Peyer's patch (tissue), 4 donors: ENCODE measurements around the gene NFYC. TPM values are rescaled to one million over a fixed set of nuclear protein-coding genes. Genes with fewer than 3 reads are reported as not detected.
A peak's percentile ranks its signal among the peaks of the same experiment; 100 is the strongest.

Source experiments
- DNase-seq, 3 donors: peaks; one replicate each; pipeline ENCODE4 v3.0.0-alpha.2; 2017 to 2019
- H3K27ac ChIP-seq, 4 donors: fragments of 200-600 bp; sonication (generic); one replicate each; pipeline ENCODE4 v1.5.1; 2016 to 2019
- H3K27me3 ChIP-seq, 2 donors: fragments of 200-600 bp; sonication (generic); one replicate each; pipeline ENCODE4 v1.5.1; 2019
- H3K36me3 ChIP-seq, 3 donors: fragments of 200-600 bp; sonication (generic); one replicate each; pipeline ENCODE4 v1.5.1; 2016 to 2019
- H3K4me1 ChIP-seq, 4 donors: fragments of 200-600 bp; sonication (generic); one replicate each; pipeline ENCODE4 v1.5.1; 2016 to 2019
- H3K4me3 ChIP-seq, 4 donors: fragments of 200-600 bp; sonication (generic); 1 replicate in 3 of 4; 2 replicates in 1 of 4; pipeline ENCODE4 v1.5.1; 2016 to 2019; ENCODE audit warnings: mild to moderate bottlenecking in 1 of 4
- H3K9me3 ChIP-seq, 4 donors: fragments of 200-600 bp; sonication (generic); one replicate each; pipeline ENCODE4 v1.5.1; 2016 to 2019; ENCODE audit warnings: mild to moderate bottlenecking in 1 of 4
- POLR2A ChIP-seq, 2 donors: fragments of 450-650 bp; IDR thresholded peaks; one replicate each; pipeline ENCODE4 v1.5.1; 2017; ENCODE audit warnings: antibody characterized with exemption in 2 of 2, mild to moderate bottlenecking in 2 of 2, moderate library complexity in 2 of 2
- total RNA-seq, 4 donors: library from RNA; depleted of rRNA; stranded (reverse); fragments of >200 nt; gene quantifications; one replicate each; pipeline ENCODE4 v1.1.0, GENCODE V29; 2016
- TF ChIP-seq, protein P1 (sequence below), 6 experiments: fragments of 450-650 bp in 4 of 6; fragments of 200-600 bp in 2 of 6; sonication (generic) in 1 of 6; IDR thresholded peaks; one replicate each; pipeline ENCODE4 v1.5.1; 2017 to 2019; ENCODE audit warnings: antibody characterized with exemption in 6 of 6, mild to moderate bottlenecking in 3 of 6, moderate library complexity in 1 of 6

The NFYC gene
- total RNA-seq, 4 donors from 2014 or later, result 53.1 to 122 (median 65.0) TPM

DNA sequence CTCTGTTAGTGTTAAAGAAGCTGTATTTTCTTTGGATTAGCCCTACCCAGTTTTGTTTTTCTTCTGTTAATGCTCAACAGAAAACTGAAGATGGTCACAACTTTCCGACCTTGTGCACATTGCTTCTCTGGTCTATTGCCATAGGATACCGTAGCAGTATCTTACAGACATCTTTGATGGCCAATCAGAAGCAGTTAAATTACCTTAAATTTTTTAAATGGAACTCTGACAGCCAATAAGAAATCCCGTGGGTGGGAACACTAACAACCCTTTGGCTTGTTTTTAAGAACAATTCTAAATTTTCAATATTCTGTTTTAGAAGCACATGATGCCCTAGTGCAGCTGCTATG, 17.2 kb downstream of the NFYC start:
- TF ChIP-seq POLR2A (IDR thresholded peaks at IDR 0.05), result no peak
- TF ChIP-seq, protein P1, sequence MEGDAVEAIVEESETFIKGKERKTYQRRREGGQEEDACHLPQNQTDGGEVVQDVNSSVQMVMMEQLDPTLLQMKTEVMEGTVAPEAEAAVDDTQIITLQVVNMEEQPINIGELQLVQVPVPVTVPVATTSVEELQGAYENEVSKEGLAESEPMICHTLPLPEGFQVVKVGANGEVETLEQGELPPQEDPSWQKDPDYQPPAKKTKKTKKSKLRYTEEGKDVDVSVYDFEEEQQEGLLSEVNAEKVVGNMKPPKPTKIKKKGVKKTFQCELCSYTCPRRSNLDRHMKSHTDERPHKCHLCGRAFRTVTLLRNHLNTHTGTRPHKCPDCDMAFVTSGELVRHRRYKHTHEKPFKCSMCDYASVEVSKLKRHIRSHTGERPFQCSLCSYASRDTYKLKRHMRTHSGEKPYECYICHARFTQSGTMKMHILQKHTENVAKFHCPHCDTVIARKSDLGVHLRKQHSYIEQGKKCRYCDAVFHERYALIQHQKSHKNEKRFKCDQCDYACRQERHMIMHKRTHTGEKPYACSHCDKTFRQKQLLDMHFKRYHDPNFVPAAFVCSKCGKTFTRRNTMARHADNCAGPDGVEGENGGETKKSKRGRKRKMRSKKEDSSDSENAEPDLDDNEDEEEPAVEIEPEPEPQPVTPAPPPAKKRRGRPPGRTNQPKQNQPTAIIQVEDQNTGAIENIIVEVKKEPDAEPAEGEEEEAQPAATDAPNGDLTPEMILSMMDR (IDR thresholded peaks at IDR 0.05), result no peak
- H3K36me3 ChIP-seq, result no peaks in the 10 kb centered on the region
- peak overlapping the region; percentile 31 to 58 (median 45) for H3K4me3 ChIP-seq
- H3K27me3 ChIP-seq, result no peaks in the 10 kb centered on the region
- no peaks in the 10 kb centered on the region for H3K9me3 ChIP-seq
- no peak for DNase-seq
- peak overlapping the region; percentile 68 to 76 (median 74) for H3K27ac ChIP-seq
- peaks cover 0 to 42% (median 12%) of the 10 kb centered on the region in 4 donors for H3K4me1 ChIP-seq

DNA sequence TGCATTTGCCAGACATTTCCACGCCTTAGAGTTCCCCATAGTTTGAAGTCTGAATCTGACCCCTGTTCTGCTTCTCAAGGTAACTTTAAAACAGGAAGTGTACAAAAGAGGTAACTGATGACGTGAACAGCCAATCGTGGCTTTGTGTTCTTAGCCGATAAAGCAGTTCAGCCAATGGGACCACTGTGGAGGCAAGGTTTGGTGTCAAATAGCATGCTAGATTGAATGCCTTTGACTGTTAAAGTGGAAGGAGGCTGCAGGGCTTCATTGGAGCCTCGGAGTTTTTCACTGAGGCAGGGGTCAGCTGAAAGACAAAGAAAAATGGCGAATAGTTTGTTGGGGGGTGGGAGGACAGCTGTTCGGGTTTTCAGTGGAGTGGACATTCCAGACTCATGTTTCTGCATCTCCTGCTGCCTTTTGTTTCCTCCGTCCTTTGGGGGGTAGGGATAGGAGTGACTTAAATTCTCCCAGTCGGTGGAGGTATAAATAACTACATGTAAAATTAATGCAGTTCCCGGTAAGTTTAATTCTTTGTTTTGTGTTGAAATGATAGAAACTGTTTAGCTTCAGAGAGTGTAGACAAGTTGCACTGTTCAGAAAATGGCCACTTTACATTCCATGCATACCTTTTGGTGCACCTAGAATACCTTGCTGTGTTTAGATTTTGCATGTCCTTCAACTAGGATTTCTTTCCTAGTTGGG, 17.7 kb downstream of the NFYC start:
- TF ChIP-seq, protein P1 (IDR thresholded peaks at IDR 0.05), result no peak
- peak; percentile 73 to 79 for TF ChIP-seq POLR2A (IDR thresholded peaks at IDR 0.05)
- H3K36me3 ChIP-seq, result no peaks in the 10 kb centered on the region
- peak overlapping the region; percentile 31 to 58 (median 45) for H3K4me3 ChIP-seq
- H3K4me1 ChIP-seq, result peaks cover 0 to 43% (median 12%) of the 10 kb centered on the region in 4 donors
- H3K27me3 ChIP-seq, result no peaks in the 10 kb centered on the region
- no peaks in the 10 kb centered on the region for H3K9me3 ChIP-seq
- H3K27ac ChIP-seq, result peak overlapping the region; percentile 68 to 76 (median 74)
- DNase-seq, result peak; percentile 59 to 94 (median 90)

DNA sequence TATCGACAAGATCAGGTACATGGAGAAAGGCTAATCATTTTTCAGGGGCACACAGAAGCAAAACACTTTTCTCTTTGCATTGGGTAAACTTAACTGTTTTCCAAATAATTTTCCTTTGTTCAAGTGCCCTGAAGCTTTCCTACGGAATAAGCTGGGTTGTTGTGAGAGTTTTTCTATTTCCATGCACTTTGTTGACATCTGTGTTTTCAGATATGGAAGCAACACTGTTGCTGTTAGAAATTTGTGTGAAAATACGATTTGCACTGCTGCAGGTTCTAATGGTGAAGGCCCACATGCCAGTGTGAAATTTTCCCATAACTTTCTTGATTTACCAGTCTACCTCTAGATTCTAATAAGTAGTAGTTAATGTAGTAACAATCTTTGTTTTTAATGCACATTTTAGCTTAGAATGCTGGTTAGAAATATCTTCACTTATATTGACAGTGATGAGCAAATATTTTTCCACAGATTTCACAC, 18.3 kb downstream of the NFYC start:
- H3K36me3 ChIP-seq, result no peaks in the 10 kb centered on the region
- no peaks in the 10 kb centered on the region for H3K9me3 ChIP-seq
- peaks cover 0 to 43% (median 12%) of the 10 kb centered on the region in 4 donors for H3K4me1 ChIP-seq
- TF ChIP-seq POLR2A (IDR thresholded peaks at IDR 0.05), result no peak
- TF ChIP-seq, protein P1 (IDR thresholded peaks at IDR 0.05), result no peak
- peak overlapping the region; percentile 68 to 76 (median 74) for H3K27ac ChIP-seq
- H3K4me3 ChIP-seq, result peak overlapping the region; percentile 31 to 58 (median 45)
- H3K27me3 ChIP-seq, result no peaks in the 10 kb centered on the region
- DNase-seq, result no peak

DNA sequence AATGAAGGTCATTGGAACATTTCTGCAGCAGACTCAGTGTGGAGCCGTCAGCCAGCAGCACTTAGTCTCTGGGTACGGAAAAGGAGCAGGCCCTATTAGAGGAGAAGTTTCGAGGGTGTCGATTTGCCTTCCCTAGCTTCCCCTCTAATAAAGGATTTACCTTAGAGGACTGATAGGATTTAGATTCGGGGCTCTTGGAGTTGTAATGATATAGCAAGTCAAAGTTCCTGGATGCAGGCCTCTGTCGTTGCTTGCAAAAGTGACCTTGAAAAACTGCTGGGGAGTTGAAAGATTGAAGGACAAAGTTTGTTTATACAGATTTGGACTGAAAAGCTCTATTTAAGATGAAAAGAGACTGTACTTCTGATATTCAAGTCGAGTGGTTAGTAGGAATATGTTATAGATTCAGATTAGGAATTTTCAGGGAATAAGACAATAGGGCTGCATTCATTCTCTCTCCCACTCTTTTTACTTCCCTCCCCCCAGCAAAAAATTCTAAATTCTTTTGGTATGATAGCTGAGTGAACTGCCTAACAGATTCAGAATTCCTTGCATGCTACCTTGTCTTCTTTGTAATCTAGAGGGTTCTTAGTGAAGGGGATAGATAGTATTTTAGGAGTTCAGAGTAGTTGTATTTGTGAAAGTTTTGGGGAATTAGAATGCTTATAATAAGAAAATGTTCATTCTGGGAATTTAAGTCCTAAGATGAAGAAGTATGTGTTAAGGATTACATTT, 19.2 kb downstream of the NFYC start:
- peaks cover 0 to 50% (median 12%) of the 10 kb centered on the region in 4 donors for H3K4me1 ChIP-seq
- no peak for DNase-seq
- no peaks in the 10 kb centered on the region for H3K36me3 ChIP-seq
- no peaks in the 10 kb centered on the region for H3K9me3 ChIP-seq
- TF ChIP-seq POLR2A (IDR thresholded peaks at IDR 0.05), result no peak
- TF ChIP-seq, protein P1 (IDR thresholded peaks at IDR 0.05), result no peak
- peak overlapping the region in 2 of 4 donors; percentile 29 to 51 for H3K4me3 ChIP-seq
- H3K27ac ChIP-seq, result peak overlapping the region; percentile 16 to 76 (median 58)
- no peaks in the 10 kb centered on the region for H3K27me3 ChIP-seq

DNA sequence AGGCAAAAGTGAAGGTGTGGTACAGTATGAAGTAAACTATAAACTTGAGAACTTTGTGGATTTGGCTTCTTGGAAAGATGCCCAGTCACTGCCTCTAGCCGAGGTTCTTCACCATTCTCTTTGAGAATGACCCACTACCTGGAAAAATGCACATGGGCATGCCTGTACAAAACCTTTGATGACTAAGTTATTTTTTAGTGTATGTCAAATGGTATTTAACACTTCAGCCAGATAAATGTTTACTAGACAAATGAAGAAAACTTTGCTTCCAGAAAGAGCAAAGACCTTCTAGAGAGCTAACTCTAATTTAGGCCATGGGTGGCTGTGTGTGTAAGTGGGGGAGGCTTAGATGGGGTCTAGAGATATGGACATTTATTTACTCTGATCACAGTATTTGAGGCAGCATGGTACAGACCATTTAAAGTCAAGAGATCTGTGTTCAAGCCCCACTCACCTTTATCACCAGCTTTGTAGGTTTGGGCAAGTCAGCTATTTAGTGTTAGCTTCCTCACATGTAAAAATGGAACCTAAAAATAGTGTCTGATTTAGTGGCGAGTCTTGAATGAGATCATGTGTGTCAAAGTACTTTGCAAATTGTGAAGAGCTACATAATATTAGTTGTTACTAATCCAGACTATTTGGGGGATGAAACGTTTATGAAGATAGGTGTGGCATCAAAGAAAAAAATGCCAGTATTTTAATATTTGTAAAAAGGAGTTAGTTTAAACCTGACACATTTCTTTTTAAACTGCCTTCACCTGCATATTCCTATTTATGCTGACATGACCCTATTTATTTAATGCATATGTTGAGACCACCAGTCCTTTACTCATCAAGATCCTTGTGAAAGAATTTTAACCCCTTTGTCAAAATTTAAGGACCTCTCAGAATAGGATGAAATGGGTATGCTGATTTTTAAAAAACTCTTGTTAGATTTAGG, 20.2 kb downstream of the NFYC start:
- Histone ChIP-seq H3K9me3 (no peaks in the 10 kb centered on the region), H3K27me3 (no peaks in the 10 kb centered on the region), H3K27ac (peak overlapping the region in 3 of 4 donors; percentile 40 to 76 (median 51)), H3K4me3 (peak overlapping the region in 1 of 4 donors; percentile 51), H3K36me3 (no peaks in the 10 kb centered on the region), H3K4me1 (peaks cover 0 to 57% (median 12%) of the 10 kb centered on the region in 4 donors)
- no peak for DNase-seq
- no peak for TF ChIP-seq POLR2A (IDR thresholded peaks at IDR 0.05)
- TF ChIP-seq, protein P1 (IDR thresholded peaks at IDR 0.05), result no peak
